SK-N-SH (cell line): ENCODE results near the gene LNP1. TPM values are rescaled to one million over a fixed set of nuclear protein-coding genes. Genes with fewer than 3 reads are reported as not detected.

Experiments used
- CTCF ChIA-PET: fragments of 300-600, 350-600 bp; formaldehyde crosslinking; extraction: SDS; loops from one replicate; lab custom pipeline; 2021; lab: Yijun Ruan, JAX
- POLR2A ChIA-PET: fragments of 350-600 bp; sonication (Branson Sonifier 250); formaldehyde crosslinking; extraction: SDS; loops from one replicate; lab custom pipeline; 2020; ENCODE audit warnings: antibody characterized with exemption, inconsistent platforms; lab: Yijun Ruan, JAX
- DNase-seq: peaks from one replicate; pipeline ENCODE4 v3.0.0; 2012
- H2AFZ ChIP-seq: fragments of 200-600 bp; sonication (generic); 2 replicates; pipeline ENCODE4 v1.8.1; 2016; ENCODE audit warnings: antibody characterized with exemption, mild to moderate bottlenecking, low read depth
- H3F3A ChIP-seq: fragments of 200-600 bp; sonication (generic); replicated peaks from 2 replicates; pipeline ENCODE3; 2016; ENCODE audit warnings: antibody characterized with exemption, mild to moderate bottlenecking; ENCODE audit not compliant: insufficient read depth
- H3K27ac ChIP-seq, 2 experiments: fragments of 200-500 bp in 1 of 2; fragments of 200-600 bp in 1 of 2; sonication (Bioruptor generic) in 1 of 2; sonication (generic), shearing (Covaris generic) in 1 of 2; 2 replicates each; pipeline versions ENCODE4 v1.5.1 to v1.6.1; 2014 to 2016; ENCODE audit warnings: low read depth in 2 of 2, inconsistent platforms in 1 of 2, low read length in 1 of 2, mild to moderate bottlenecking in 1 of 2, mixed read lengths in 1 of 2
- H3K27me3 ChIP-seq: fragments of 200-600 bp; sonication (generic), shearing (Covaris generic); 2 replicates; pipeline ENCODE4 v1.6.1; 2016; ENCODE audit warnings: mixed run types; ENCODE audit not compliant: insufficient read depth
- H3K36me3 ChIP-seq, 2 experiments: fragments of 200-500 bp in 1 of 2; fragments of 200-600 bp in 1 of 2; sonication (Bioruptor generic) in 1 of 2; sonication (generic) in 1 of 2; replicated peaks in 1 of 2; 2 replicates each; pipeline versions ENCODE3 to v1.5.1; 2014 to 2016; ENCODE audit warnings: low read length in 1 of 2, mild to moderate bottlenecking in 1 of 2; ENCODE audit not compliant: insufficient read depth in 2 of 2, control insufficient read depth in 1 of 2
- H3K4me1 ChIP-seq, 2 experiments: fragments of 200-500 bp in 1 of 2; fragments of 200-600 bp in 1 of 2; sonication (Bioruptor generic) in 1 of 2; sonication (generic), shearing (Covaris generic) in 1 of 2; 2 replicates each; pipeline versions ENCODE4 v1.5.1 to v1.6.1; 2014 to 2016; ENCODE audit warnings: low read depth in 1 of 2, low read length in 1 of 2, mixed run types in 1 of 2; ENCODE audit not compliant: insufficient read depth in 2 of 2, control insufficient read depth in 1 of 2
- H3K4me2 ChIP-seq: fragments of 200-600 bp; sonication (generic), shearing (Covaris generic); 2 replicates; pipeline ENCODE4 v1.6.1; 2017; ENCODE audit warnings: mixed run types
- H3K4me3 ChIP-seq, 2 experiments: fragments of 200-500 bp in 1 of 2; fragments of 200-600 bp in 1 of 2; sonication (Bioruptor generic) in 1 of 2; sonication (generic), shearing (Covaris generic) in 1 of 2; 2 replicates each; pipeline versions ENCODE4 v1.5.1 to v1.8.1; 2014 to 2016; ENCODE audit warnings: low read depth in 2 of 2, inconsistent platforms in 1 of 2, low read length in 1 of 2, mild to moderate bottlenecking in 1 of 2, mixed read lengths in 1 of 2, moderate library complexity in 1 of 2
- H3K79me2 ChIP-seq: fragments of 200-600 bp; sonication (generic); 2 replicates; pipeline ENCODE4 v1.8.1; 2017; ENCODE audit warnings: mild to moderate bottlenecking; ENCODE audit not compliant: insufficient read depth
- H3K9ac ChIP-seq: fragments of 200-600 bp; sonication (generic); 2 replicates; pipeline ENCODE4 v1.6.1; 2017; ENCODE audit warnings: mixed run types
- H3K9me2 ChIP-seq: fragments of 200-600 bp; sonication (generic); 2 replicates; pipeline ENCODE4 v1.6.1; 2017; ENCODE audit warnings: mixed run types
- H3K9me3 ChIP-seq: fragments of 200-600 bp; sonication (generic); 2 replicates; pipeline ENCODE4 v1.6.1; 2017; ENCODE audit warnings: mixed run types, mild to moderate bottlenecking, moderate library complexity
- H4K20me1 ChIP-seq: fragments of 200-600 bp; sonication (generic); 2 replicates; pipeline ENCODE4 v1.6.1; 2017; ENCODE audit warnings: mild to moderate bottlenecking, mixed run types; ENCODE audit not compliant: insufficient read depth
- CHD2 ChIP-seq: fragments of 150-350 bp; IDR thresholded peaks from 2 replicates; pipeline ENCODE4 v1.6.1; 2018; ENCODE audit warnings: low read length; ENCODE audit not compliant: partially characterized antibody
- EP300 ChIP-seq, 2 experiments: IDR thresholded peaks; 2 replicates each; pipeline versions ENCODE4 v1.4.0 to v1.6.1; 2012; ENCODE audit warnings: borderline replicate concordance in 1 of 2, low read depth in 1 of 2, low read length in 1 of 2
- FOSL2 ChIP-seq: IDR thresholded peaks from 2 replicates; pipeline ENCODE4 v1.4.0; 2012; ENCODE audit warnings: low read depth, mild to moderate bottlenecking, moderate library complexity, borderline replicate concordance
- FOXM1 ChIP-seq: IDR thresholded peaks from 2 replicates; pipeline ENCODE4 v1.4.0; 2012; ENCODE audit warnings: low read depth, mild to moderate bottlenecking
- MEF2A ChIP-seq: IDR thresholded peaks from 2 replicates; pipeline ENCODE4 v1.4.0; 2012; ENCODE audit warnings: low read depth, borderline replicate concordance
- NRF1 ChIP-seq: IDR thresholded peaks from 2 replicates; pipeline ENCODE4 v1.6.1; 2012; ENCODE audit warnings: low read depth, mild to moderate bottlenecking, low read length
- POLR2AphosphoS5 ChIP-seq: IDR thresholded peaks from 2 replicates; pipeline ENCODE4 v1.6.1; 2012; ENCODE audit warnings: low read depth, low read length
- RCOR1 ChIP-seq: fragments of 150-350 bp; IDR thresholded peaks from 2 replicates; pipeline ENCODE4 v1.6.1; 2017; ENCODE audit warnings: antibody characterized with exemption, low read length
- RFX5 ChIP-seq: IDR thresholded peaks from 2 replicates; pipeline ENCODE4 v1.6.1; 2012; ENCODE audit warnings: mild to moderate bottlenecking, improper control_type of control experiment, low read length
- RXRA ChIP-seq: IDR thresholded peaks from 2 replicates; pipeline ENCODE4 v1.4.0; 2012; ENCODE audit warnings: low read depth, mild to moderate bottlenecking, borderline replicate concordance
- SIN3A ChIP-seq: IDR thresholded peaks from 2 replicates; pipeline ENCODE4 v1.6.1; 2012; ENCODE audit warnings: low read depth, mild to moderate bottlenecking, low read length, moderate library complexity, borderline replicate concordance
- TCF12 ChIP-seq: IDR thresholded peaks from 2 replicates; pipeline ENCODE4 v1.4.0; 2012
- WGBS: methylation state at CpG from one replicate; pipeline ENCODE4 v1.1.6; 2017; ENCODE audit warnings: low lambda C conversion rate; 5-methylcytosine and 5-hydroxymethylcytosine counted together
- polyA plus RNA-seq, 3 experiments: library from polyadenylated mRNA; depleted of rRNA; stranded (reverse); fragments of >200 nt; gene quantifications; 2 replicates each; pipeline ENCODE4 v1.2.3, GENCODE V29; 2012
- TF ChIP-seq, protein P1 (sequence below): fragments of 150-350 bp; IDR thresholded peaks from 2 replicates; pipeline ENCODE4 v1.6.1; 2017; ENCODE audit warnings: antibody characterized with exemption, low read length, low read depth, borderline replicate concordance
- TF ChIP-seq, protein P2 (sequence below): IDR thresholded peaks from 2 replicates; pipeline ENCODE4 v1.4.0; 2012; ENCODE audit warnings: low read depth
- TF ChIP-seq, protein P3 (sequence below): fragments of 200-600 bp; sonication (generic); IDR thresholded peaks from 2 replicates; pipeline ENCODE4 v1.6.1; 2017; ENCODE audit warnings: antibody characterized with exemption, mild to moderate bottlenecking, moderate library complexity

LNP1 gene
- polyA plus RNA-seq, 1 of the 3 experiments (the other 2 are of a cell fraction): 2.3 TPM

DNA sequence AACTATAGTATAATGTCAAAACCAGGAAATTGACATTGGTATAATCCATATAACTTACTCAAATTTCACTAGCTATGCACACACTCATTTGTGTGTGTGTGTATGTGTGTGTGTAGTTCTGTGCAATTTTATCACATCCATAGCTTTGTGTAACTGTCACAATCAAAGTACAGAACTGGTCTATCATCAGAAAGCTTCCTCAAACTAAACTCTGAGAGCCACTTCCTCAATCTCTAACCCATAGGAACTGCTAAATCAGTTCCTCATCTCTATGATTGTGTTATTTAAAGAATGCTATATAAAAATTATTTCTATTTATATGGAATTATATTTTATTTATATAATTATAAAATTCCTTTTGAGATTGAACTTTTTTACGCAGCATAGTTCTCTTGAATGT lies 18.1 kb downstream of the LNP1 start:
- H3K9me2 ChIP-seq: no peaks in the 10 kb centered on the region
- no peak overlapping the region for H3K4me3 ChIP-seq
- TF ChIP-seq NRF1 (no peak), FOSL2 (no peak), EP300 (IDR thresholded peaks at IDR 0.05; ENCODE audit: borderline replicate concordance in 1 of 2, low read depth in 1 of 2, low read length in 1 of 2) (no peak), RFX5 (no peak), SIN3A (no peak), MEF2A (no peak), FOXM1 (no peak), CHD2 (no peak), RCOR1 (no peak)
- TF ChIP-seq, protein P1, sequence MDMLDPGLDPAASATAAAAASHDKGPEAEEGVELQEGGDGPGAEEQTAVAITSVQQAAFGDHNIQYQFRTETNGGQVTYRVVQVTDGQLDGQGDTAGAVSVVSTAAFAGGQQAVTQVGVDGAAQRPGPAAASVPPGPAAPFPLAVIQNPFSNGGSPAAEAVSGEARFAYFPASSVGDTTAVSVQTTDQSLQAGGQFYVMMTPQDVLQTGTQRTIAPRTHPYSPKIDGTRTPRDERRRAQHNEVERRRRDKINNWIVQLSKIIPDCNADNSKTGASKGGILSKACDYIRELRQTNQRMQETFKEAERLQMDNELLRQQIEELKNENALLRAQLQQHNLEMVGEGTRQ: no peak
- TF ChIP-seq, protein P2, sequence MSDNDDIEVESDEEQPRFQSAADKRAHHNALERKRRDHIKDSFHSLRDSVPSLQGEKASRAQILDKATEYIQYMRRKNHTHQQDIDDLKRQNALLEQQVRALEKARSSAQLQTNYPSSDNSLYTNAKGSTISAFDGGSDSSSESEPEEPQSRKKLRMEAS: no peak
- no peaks in the 10 kb centered on the region for H3K27me3 ChIP-seq
- DNase-seq: no peak
- H3K9me3 ChIP-seq: no peaks in the 10 kb centered on the region
- no peaks in the 10 kb centered on the region for H3K79me2 ChIP-seq
- H2AFZ ChIP-seq: no peak overlapping the region
- H3K27ac ChIP-seq: no peak overlapping the region
- ChIA-PET POLR2A (no interaction called here), CTCF (interaction anchor here (0.6 to 0.9 kb wide), 2 partner anchors 14 to 171 kb away, joined by 3 read pairs; no protein-coding TSS in a partner anchor)
- no peak overlapping the region for H3K4me2 ChIP-seq
- no peak overlapping the region for H3K9ac ChIP-seq
- H3K36me3 ChIP-seq: no peaks in the 10 kb centered on the region
- 90% methylated on average over 1 of the region's 1 CpG for WGBS
- H4K20me1 ChIP-seq: no peaks in the 10 kb centered on the region
- H3F3A ChIP-seq: no peaks in the 10 kb centered on the region
- no peaks in the 10 kb centered on the region for H3K4me1 ChIP-seq

DNA sequence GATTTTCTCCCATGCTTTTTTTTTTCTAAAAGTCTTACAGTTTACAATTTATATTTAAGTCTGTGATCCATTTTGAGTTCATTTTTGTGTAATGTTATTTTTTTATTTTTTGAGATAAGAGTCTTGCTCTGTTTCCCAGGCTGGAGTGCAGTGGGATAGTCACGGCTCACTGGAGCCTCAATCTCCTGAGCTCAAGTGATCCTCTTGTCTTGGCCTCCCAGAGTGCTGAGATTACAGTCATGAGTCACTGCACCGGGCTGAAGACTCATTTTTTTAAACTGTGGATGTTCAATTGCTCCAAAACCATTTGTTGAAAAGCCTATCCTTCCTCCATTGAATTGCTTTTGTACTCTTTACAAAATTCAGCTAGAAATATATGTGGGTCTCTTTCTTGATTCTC lies 19.5 kb downstream of the LNP1 start:
- H3K4me1 ChIP-seq: no peaks in the 10 kb centered on the region
- POLR2A ChIA-PET: no interaction called here
- CTCF ChIA-PET: interaction anchor here (0.6 kb wide), 1 partner anchor 56 kb away, joined by 3 read pairs; no protein-coding TSS in a partner anchor
- H2AFZ ChIP-seq: no peak overlapping the region
- no peaks in the 10 kb centered on the region for H3K36me3 ChIP-seq
- H3K4me3 ChIP-seq: no peak overlapping the region
- DNase-seq: no peak
- no peaks in the 10 kb centered on the region for H3K79me2 ChIP-seq
- TF ChIP-seq NRF1 (no peak), POLR2AphosphoS5 (no peak), SIN3A (no peak), TCF12 (no peak), RCOR1 (no peak), RXRA (no peak)
- TF ChIP-seq, protein P2: no peak
- TF ChIP-seq, protein P3, sequence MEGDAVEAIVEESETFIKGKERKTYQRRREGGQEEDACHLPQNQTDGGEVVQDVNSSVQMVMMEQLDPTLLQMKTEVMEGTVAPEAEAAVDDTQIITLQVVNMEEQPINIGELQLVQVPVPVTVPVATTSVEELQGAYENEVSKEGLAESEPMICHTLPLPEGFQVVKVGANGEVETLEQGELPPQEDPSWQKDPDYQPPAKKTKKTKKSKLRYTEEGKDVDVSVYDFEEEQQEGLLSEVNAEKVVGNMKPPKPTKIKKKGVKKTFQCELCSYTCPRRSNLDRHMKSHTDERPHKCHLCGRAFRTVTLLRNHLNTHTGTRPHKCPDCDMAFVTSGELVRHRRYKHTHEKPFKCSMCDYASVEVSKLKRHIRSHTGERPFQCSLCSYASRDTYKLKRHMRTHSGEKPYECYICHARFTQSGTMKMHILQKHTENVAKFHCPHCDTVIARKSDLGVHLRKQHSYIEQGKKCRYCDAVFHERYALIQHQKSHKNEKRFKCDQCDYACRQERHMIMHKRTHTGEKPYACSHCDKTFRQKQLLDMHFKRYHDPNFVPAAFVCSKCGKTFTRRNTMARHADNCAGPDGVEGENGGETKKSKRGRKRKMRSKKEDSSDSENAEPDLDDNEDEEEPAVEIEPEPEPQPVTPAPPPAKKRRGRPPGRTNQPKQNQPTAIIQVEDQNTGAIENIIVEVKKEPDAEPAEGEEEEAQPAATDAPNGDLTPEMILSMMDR: no peak
- H3K27me3 ChIP-seq: no peaks in the 10 kb centered on the region
- no peaks in the 10 kb centered on the region for H3K9me3 ChIP-seq
- H3K9ac ChIP-seq: no peak overlapping the region
- no peaks in the 10 kb centered on the region for H3F3A ChIP-seq
- H3K9me2 ChIP-seq: no peaks in the 10 kb centered on the region
- no peak overlapping the region for H3K27ac ChIP-seq
- H3K4me2 ChIP-seq: no peak overlapping the region
- H4K20me1 ChIP-seq: no peaks in the 10 kb centered on the region
- 73% methylated on average over 2 of the region's 2 CpGs for WGBS
